HepG2 (cell line): ENCODE data around the gene MAST1. TPM values are rescaled to one million over a fixed set of nuclear protein-coding genes. Genes with fewer than 3 reads are reported as not detected.

Experiments used
- AGO2 ChIP-seq: fragments of 200-400 bp; formaldehyde crosslinking; optimal IDR thresholded peaks from 2 replicates; pipeline ENCODE3; 2017; ENCODE audit warnings: mild to moderate bottlenecking, low read depth, low read length, moderate library complexity
- ATF7 ChIP-seq, 2 experiments: fragments of 450-650 bp in 1 of 2; sonication (generic) in 1 of 2; formaldehyde crosslinking in 1 of 2; IDR thresholded peaks; 2 replicates each; pipeline versions ENCODE4 v1.4.0 to v1.6.1; 2016 to 2020; ENCODE audit warnings: antibody characterized with exemption in 1 of 2, mild to moderate bottlenecking in 1 of 2, missing genetic modification reagents in 1 of 2
- BHLHE40 ChIP-seq: IDR thresholded peaks from 2 replicates; pipeline ENCODE4 v1.6.1; 2011; ENCODE audit warnings: low read length, improper control_type of control experiment
- EP300 ChIP-seq, 3 experiments: sonication (generic) in 1 of 3; formaldehyde crosslinking in 1 of 3; IDR thresholded peaks; 2 replicates each; pipeline versions ENCODE4 v1.5.1 to v1.6.1; 2011 to 2020; ENCODE audit warnings: low read depth in 2 of 3, low read length in 2 of 3, borderline replicate concordance in 1 of 3, improper control_type of control experiment in 1 of 3, mild to moderate bottlenecking in 1 of 3, missing genetic modification reagents in 1 of 3, moderate library complexity in 1 of 3
- ERF ChIP-seq: IDR thresholded peaks from 2 replicates; pipeline ENCODE4 v1.6.1; 2018; ENCODE audit warnings: missing biosample characterization, missing genetic modification reagents
- FOXJ3 ChIP-seq: sonication (generic); formaldehyde crosslinking; IDR thresholded peaks from 2 replicates; pipeline ENCODE4 v1.4.0; 2020; ENCODE audit warnings: missing genetic modification reagents, mild to moderate bottlenecking, borderline replicate concordance
- HDAC2 ChIP-seq: sonication (generic); formaldehyde crosslinking; IDR thresholded peaks from 2 replicates; pipeline ENCODE4 v1.4.0; 2020; ENCODE audit warnings: missing genetic modification reagents
- HNRNPLL ChIP-seq: fragments of 200-400 bp; formaldehyde crosslinking; IDR thresholded peaks from 2 replicates; pipeline ENCODE4 v1.6.1; 2017; ENCODE audit warnings: mild to moderate bottlenecking, low read depth, low read length; ENCODE audit not compliant: poor library complexity, severe bottlenecking
- HOXD1 ChIP-seq: sonication (generic); formaldehyde crosslinking; IDR thresholded peaks from 2 replicates; pipeline ENCODE4 v1.5.0; 2020; ENCODE audit warnings: missing genetic modification reagents
- POLR2AphosphoS2 ChIP-seq: IDR thresholded peaks from 2 replicates; pipeline ENCODE4 v1.6.1; 2011; ENCODE audit warnings: low read depth, low read length, improper control_type of control experiment
- PPARG ChIP-seq: conservative IDR thresholded peaks from 2 replicates; pipeline ENCODE4 v1.6.1; 2016; ENCODE audit warnings: missing biosample characterization, missing genetic modification reagents
- RNF2 ChIP-seq: fragments of 450-650 bp; conservative IDR thresholded peaks from 2 replicates; pipeline ENCODE4 v1.6.1; 2016; ENCODE audit warnings: low read depth
- TBP ChIP-seq: sonication (generic); formaldehyde crosslinking; IDR thresholded peaks from 2 replicates; pipeline ENCODE4 v1.5.0; 2020; ENCODE audit warnings: missing genetic modification reagents
- TERF1 ChIP-seq: sonication (generic); formaldehyde crosslinking; IDR thresholded peaks from 2 replicates; pipeline ENCODE4 v1.8.0; 2022; ENCODE audit warnings: mild to moderate bottlenecking, missing genetic modification reagents, moderate library complexity
- TSC22D2 ChIP-seq: sonication (generic); formaldehyde crosslinking; IDR thresholded peaks from 2 replicates; pipeline ENCODE4 v1.5.1; 2020; ENCODE audit warnings: missing genetic modification reagents, mild to moderate bottlenecking, borderline replicate concordance
- ZKSCAN8 ChIP-seq: IDR thresholded peaks from 2 replicates; pipeline ENCODE4 v1.6.1; 2016; ENCODE audit warnings: borderline replicate concordance, missing genetic modification reagents, missing compliant biosample characterization
- ZNF670 ChIP-seq: sonication (generic); formaldehyde crosslinking; IDR thresholded peaks from 2 replicates; pipeline ENCODE4 v1.8.0; 2022; ENCODE audit warnings: mild to moderate bottlenecking, missing genetic modification reagents, borderline replicate concordance
- polyA plus RNA-seq, 8 experiments: library from polyadenylated mRNA; depleted of rRNA in 3 of 8; stranded (reverse) in 7 of 8; unstranded in 1 of 8; fragments of >200 nt; fragmentation: Illumina TruSeq in 4 of 8; extraction: Trizol in 4 of 8; gene quantifications; 2 replicates each; pipeline versions ENCODE4 v1.2.1 to v1.2.3, GENCODE V29; 2011 to 2016; ENCODE audit warnings: low read depth in 4 of 8, missing spikeins in 1 of 8, mixed read lengths in 1 of 8; ENCODE audit not compliant: insufficient read depth in 1 of 8
- total RNA-seq, 5 experiments: library from RNA; depleted of rRNA; stranded (reverse); fragments of >200 nt; fragmentation: Illumina TruSeq; extraction: Trizol; gene quantifications; 2 replicates each; pipeline ENCODE4 v1.2.3, GENCODE V29; 2016; ENCODE audit warnings: low read depth in 1 of 5
- TF ChIP-seq, protein P1 (sequence below): IDR thresholded peaks from 2 replicates; pipeline ENCODE4 v1.6.1; 2016; ENCODE audit warnings: low read depth, control low read depth
- TF ChIP-seq, protein P2 (sequence below), 2 experiments: sonication (generic) in 1 of 2; formaldehyde crosslinking in 1 of 2; IDR thresholded peaks; 2 replicates each; pipeline versions ENCODE4 v1.4.0 to v1.6.1; 2016 to 2020; ENCODE audit warnings: borderline replicate concordance in 1 of 2, low read depth in 1 of 2, mild to moderate bottlenecking in 1 of 2, missing genetic modification reagents in 1 of 2
- TF ChIP-seq, protein P3 (sequence below): sonication (generic); formaldehyde crosslinking; IDR thresholded peaks from 2 replicates; pipeline ENCODE4 v1.4.0; 2020; ENCODE audit warnings: missing genetic modification reagents

Gene MAST1
- total and polyA plus RNA-seq, 2 of the 13 experiments (the other 11 are each of a cell fraction or from before 2014, with no cell fraction given): 0.73 to 4.7 TPM

GRCh38 chr19:12791345-12792050 is 46.8 kb upstream of the MAST1 start, which contains the start of gene JUNB (continued):
- TF ChIP-seq EP300 (IDR thresholded peaks at IDR 0.05; ENCODE audit: low read depth in 2 of 2, low read length in 2 of 2): peak; percentile 31 to 54; a peak in 1 of 4 replicates
- TF ChIP-seq EP300 (CRISPR knock-in tag; IDR thresholded peaks at IDR 0.05; ENCODE audit: borderline replicate concordance): peak; percentile 74; the same call in 1 of the 2 replicates
- TF ChIP-seq, protein P1, sequence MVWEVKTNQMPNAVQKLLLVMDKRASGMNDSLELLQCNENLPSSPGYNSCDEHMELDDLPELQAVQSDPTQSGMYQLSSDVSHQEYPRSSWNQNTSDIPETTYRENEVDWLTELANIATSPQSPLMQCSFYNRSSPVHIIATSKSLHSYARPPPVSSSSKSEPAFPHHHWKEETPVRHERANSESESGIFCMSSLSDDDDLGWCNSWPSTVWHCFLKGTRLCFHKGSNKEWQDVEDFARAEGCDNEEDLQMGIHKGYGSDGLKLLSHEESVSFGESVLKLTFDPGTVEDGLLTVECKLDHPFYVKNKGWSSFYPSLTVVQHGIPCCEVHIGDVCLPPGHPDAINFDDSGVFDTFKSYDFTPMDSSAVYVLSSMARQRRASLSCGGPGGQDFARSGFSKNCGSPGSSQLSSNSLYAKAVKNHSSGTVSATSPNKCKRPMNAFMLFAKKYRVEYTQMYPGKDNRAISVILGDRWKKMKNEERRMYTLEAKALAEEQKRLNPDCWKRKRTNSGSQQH: no peak
- no peak for TF ChIP-seq TBP (CRISPR knock-in tag)
- TF ChIP-seq RNF2: no peak; the same call in 1 of the 2 replicates
- peak; percentile 95 for TF ChIP-seq ERF (CRISPR knock-in tag)
- peak; percentile 70 for TF ChIP-seq HNRNPLL
- TF ChIP-seq ATF7 (IDR thresholded peaks at IDR 0.05): no peak
- TF ChIP-seq ATF7 (CRISPR knock-in tag; IDR thresholded peaks at IDR 0.05): 0 out of 2 replicates have a peak, but pooled peaks have one; percentile 24
- TF ChIP-seq, protein P2, sequence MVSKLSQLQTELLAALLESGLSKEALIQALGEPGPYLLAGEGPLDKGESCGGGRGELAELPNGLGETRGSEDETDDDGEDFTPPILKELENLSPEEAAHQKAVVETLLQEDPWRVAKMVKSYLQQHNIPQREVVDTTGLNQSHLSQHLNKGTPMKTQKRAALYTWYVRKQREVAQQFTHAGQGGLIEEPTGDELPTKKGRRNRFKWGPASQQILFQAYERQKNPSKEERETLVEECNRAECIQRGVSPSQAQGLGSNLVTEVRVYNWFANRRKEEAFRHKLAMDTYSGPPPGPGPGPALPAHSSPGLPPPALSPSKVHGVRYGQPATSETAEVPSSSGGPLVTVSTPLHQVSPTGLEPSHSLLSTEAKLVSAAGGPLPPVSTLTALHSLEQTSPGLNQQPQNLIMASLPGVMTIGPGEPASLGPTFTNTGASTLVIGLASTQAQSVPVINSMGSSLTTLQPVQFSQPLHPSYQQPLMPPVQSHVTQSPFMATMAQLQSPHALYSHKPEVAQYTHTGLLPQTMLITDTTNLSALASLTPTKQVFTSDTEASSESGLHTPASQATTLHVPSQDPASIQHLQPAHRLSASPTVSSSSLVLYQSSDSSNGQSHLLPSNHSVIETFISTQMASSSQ (IDR thresholded peaks at IDR 0.05; ENCODE audit: low read depth): no peak
- TF ChIP-seq, protein P2 (CRISPR knock-in tag; IDR thresholded peaks at IDR 0.05; ENCODE audit: borderline replicate concordance): peak; percentile 61; the same call in 1 of the 2 replicates
- TF ChIP-seq AGO2: peak; percentile 80
- peak; percentile 72 for TF ChIP-seq PPARG (CRISPR knock-in tag)
- peak; percentile 74; the same call in 1 of the 2 replicates for TF ChIP-seq HOXD1 (CRISPR knock-in tag)
- peak; percentile 95 for TF ChIP-seq TSC22D2 (CRISPR knock-in tag)
- TF ChIP-seq ZKSCAN8 (CRISPR knock-in tag): peak; percentile 79; the same call in 1 of the 2 replicates
- TF ChIP-seq FOXJ3 (CRISPR knock-in tag): 0 out of 2 replicates have a peak, but pooled peaks have one; percentile 49
- TF ChIP-seq, protein P3, sequence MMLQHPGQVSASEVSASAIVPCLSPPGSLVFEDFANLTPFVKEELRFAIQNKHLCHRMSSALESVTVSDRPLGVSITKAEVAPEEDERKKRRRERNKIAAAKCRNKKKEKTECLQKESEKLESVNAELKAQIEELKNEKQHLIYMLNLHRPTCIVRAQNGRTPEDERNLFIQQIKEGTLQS (CRISPR knock-in tag): peak; percentile 74; the same call in 1 of the 2 replicates
- 0 out of 2 replicates have a peak, but pooled peaks have one; percentile 67 for TF ChIP-seq TERF1 (CRISPR knock-in tag)
- TF ChIP-seq ZNF670 (CRISPR knock-in tag): peak; percentile 57; the same call in 1 of the 2 replicates
- TF ChIP-seq BHLHE40: peak; percentile 49; the same call in 1 of the 2 replicates
- TF ChIP-seq POLR2AphosphoS2: peak; percentile 95
- peak; percentile 84 for TF ChIP-seq HDAC2 (CRISPR knock-in tag)
